ENCODE data around the gene RIPK3. TPM values are rescaled to one million over a fixed set of nuclear protein-coding genes. Genes with fewer than 3 reads are reported as not detected.

RIPK3 gene
- total RNA-seq, 1 donor from 2014 or later, result 0.62 TPM

DNA sequence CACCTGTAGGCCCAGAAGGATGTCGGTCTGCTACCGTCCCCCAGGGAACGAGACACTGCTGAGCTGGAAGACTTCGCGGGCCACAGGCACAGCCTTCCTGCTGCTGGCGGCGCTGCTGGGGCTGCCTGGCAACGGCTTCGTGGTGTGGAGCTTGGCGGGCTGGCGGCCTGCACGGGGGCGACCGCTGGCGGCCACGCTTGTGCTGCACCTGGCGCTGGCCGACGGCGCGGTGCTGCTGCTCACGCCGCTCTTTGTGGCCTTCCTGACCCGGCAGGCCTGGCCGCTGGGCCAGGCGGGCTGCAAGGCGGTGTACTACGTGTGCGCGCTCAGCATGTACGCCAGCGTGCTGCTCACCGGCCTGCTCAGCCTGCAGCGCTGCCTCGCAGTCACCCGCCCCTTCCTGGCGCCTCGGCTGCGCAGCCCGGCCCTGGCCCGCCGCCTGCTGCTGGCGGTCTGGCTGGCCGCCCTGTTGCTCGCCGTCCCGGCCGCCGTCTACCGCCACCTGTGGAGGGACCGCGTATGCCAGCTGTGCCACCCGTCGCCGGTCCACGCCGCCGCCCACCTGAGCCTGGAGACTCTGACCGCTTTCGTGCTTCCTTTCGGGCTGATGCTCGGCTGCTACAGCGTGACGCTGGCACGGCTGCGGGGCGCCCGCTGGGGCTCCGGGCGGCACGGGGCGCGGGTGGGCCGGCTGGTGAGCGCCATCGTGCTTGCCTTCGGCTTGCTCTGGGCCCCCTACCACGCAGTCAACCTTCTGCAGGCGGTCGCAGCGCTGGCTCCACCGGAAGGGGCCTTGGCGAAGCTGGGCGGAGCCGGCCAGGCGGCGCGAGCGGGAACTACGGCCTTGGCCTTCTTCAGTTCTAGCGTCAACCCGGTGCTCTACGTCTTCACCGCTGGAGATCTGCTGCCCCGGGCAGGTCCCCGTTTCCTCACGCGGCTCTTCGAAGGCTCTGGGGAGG, 28.9 kb downstream of the RIPK3 start, which contains the start of gene LTB4R:
LTB4R (plus strand) TSS at position 857 of the 959 bp plus-strand sequence. CDS start 4,150 bp downstream, outside the sequence.
- no peaks in the 10 kb centered on the region for H3K9me3 Mint-ChIP-seq (ENCODE audit: low read depth)
- peaks cover 9% of the 10 kb centered on the region for H3K27me3 Mint-ChIP-seq
- DNase-seq (ENCODE audit: low spot score, unreplicated experiment), result no peak
- TF ChIP-seq CTCF (IDR thresholded peaks at IDR 0.05; ENCODE audit: unreplicated experiment), result no peak
- H3K4me3 Mint-ChIP-seq (ENCODE audit: low read depth), result no peak within 1 kb of the TSS
- no peaks in the 10 kb centered on the region for H3K36me3 Mint-ChIP-seq (ENCODE audit: insufficient read depth)
- peaks cover 15% of the 10 kb centered on the region for H3K4me1 Mint-ChIP-seq (ENCODE audit: low read depth)
- H3K27ac Mint-ChIP-seq, result no peak within 1 kb of the TSS

DNA sequence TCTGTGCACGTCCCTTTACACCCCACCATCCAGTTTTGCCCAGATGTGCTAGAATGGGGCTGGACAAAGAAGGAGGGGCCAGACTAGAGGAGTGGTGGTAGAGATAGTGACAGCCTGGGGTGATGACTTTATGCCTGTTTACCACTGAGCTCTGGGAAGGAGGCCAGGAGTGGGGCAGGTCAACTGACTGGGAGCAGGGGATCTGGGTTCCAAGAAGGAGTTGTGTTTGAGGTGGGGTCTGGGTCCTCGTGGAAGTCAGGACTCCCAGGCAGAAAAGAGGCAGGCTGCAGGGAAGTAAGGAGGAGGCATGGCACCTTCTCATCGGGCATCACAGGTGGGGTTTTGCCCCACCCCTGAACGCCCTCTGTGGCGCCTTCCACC, 29.5 kb downstream of the RIPK3 start:
- TF ChIP-seq CTCF (IDR thresholded peaks at IDR 0.05; ENCODE audit: unreplicated experiment), result no peak
- no peak overlapping the region for H3K4me3 Mint-ChIP-seq (ENCODE audit: low read depth)

DNA sequence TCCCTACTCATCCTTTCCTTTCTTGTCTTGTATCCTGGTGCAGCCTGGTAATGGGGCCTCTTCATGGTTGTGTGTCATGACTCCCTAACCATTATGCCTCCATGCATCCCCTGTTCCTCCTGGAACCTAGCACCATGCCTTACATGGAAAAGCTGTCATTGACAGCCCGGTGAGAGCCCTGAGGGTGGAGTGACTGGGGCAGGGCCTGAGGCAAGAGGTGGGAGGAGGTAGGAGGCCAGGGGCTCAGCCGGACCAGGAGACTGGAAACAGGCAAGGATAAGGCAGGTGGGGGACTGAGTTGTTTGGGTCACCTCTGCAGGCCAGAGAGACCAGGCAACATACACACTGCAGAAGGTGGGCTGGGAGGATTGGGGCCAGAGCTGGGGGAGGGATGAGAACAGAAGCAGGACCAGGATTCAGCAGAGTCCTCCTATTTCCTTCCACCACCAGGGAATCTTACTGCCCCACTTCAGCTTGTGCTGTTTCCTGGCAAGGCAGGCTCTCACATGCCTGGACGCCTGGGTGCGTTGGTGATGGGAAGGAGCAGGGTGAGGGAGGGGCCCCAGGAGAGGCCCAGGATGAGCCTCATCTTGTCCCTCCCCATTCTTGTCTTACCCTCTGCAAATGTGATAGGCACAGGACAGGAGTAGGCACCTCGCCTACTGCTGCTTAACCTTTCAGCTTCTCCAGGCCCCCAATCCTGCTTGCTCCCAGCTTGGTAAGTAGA, 30.1 kb downstream of the RIPK3 start, which contains the start of gene LTB4R2:
LTB4R2 (plus strand) TSS at position 603 of the 727 bp plus-strand sequence. CDS start 525 bp downstream, outside the sequence.
- Mint-ChIP-seq H3K36me3 (ENCODE audit: insufficient read depth) (peaks cover 7% of the 10 kb centered on the region), H3K4me3 (ENCODE audit: low read depth) (no peak within 1 kb of the TSS), H3K4me1 (ENCODE audit: low read depth) (peaks cover 15% of the 10 kb centered on the region), H3K27ac (no peak within 1 kb of the TSS), H3K9me3 (ENCODE audit: low read depth) (no peaks in the 10 kb centered on the region), H3K27me3 (no peaks in the 10 kb centered on the region)
- no peak for TF ChIP-seq CTCF (IDR thresholded peaks at IDR 0.05; ENCODE audit: unreplicated experiment)
- no peak for DNase-seq (ENCODE audit: low spot score, unreplicated experiment)

More for the DNA sequence above, 29.5 kb downstream of the RIPK3 start:
- Mint-ChIP-seq H3K36me3 (ENCODE audit: insufficient read depth) (peaks cover 1% of the 10 kb centered on the region), H3K27me3 (peaks cover 2% of the 10 kb centered on the region), H3K9me3 (ENCODE audit: low read depth) (no peaks in the 10 kb centered on the region), H3K4me1 (ENCODE audit: low read depth) (peaks cover 15% of the 10 kb centered on the region), H3K27ac (no peak overlapping the region)
- no peak for DNase-seq (ENCODE audit: low spot score, unreplicated experiment)

- H3K9me3 Mint-ChIP-seq (ENCODE audit: low read depth), result no peaks in the 10 kb centered on the region
- H3K4me3 Mint-ChIP-seq (ENCODE audit: low read depth), result no peak overlapping the region
- H3K27me3 Mint-ChIP-seq, result no peaks in the 10 kb centered on the region
- H3K27ac Mint-ChIP-seq, result no peak overlapping the region
- H3K4me1 Mint-ChIP-seq (ENCODE audit: low read depth), result peaks cover 15% of the 10 kb centered on the region
- peaks cover 10% of the 10 kb centered on the region for H3K36me3 Mint-ChIP-seq (ENCODE audit: insufficient read depth)
- TF ChIP-seq CTCF (IDR thresholded peaks at IDR 0.05; ENCODE audit: unreplicated experiment), result no peak
- DNase-seq (ENCODE audit: low spot score, unreplicated experiment), result no peak
Measured at GRCh38 chr14:24308342-24309124, 31.3 kb downstream of the RIPK3 start.

All from progenitor cell of endocrine pancreas (in vitro differentiated cells).